ENCODE results near the gene TOMM22.

Gene TOMM22

DNA sequence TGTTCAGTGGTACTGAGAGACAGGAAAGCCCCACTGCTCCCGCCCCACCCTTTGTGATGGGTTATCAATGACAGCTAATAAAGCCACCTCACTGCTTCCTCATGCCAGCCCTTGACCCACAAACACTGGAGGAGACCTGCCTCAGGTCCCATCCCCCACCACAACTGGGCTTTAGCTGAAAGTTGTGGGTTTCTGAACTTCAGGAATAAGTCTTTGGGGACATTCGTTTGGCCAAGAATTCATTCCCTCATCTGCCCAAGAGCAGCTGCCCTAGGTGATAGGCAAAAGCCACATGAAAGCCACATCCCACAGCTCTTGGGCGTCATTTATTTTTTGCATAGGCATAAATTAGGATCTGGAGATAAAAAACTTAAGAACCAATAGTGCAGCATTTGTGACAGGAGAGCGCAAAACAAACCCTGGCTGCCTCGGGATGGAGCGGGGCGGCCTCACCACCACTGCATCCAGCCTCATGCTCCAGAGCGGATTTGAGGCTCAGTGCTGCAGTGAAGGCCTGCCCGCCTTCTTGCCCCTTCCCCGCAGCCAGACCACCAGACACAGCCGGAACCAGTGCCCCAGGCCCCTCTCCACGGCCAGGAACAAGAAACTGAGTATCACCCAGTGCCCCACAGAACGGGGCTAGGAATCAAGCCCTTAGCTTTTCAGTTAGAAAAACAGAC, 52.8 kb downstream of the TOMM22 start:
- DNase-seq, result no peak

Data from fibroblast of skin of abdomen (primary cell).